ENCODE results near the gene TTBK2. TPM values are rescaled to one million over a fixed set of nuclear protein-coding genes. Genes with fewer than 3 reads are reported as not detected.

TTBK2 gene
- polyA plus RNA-seq, 1 donor (not counting 4 experiments of a cell fraction or from before 2014, with no cell fraction given): 7.3 TPM

DNA sequence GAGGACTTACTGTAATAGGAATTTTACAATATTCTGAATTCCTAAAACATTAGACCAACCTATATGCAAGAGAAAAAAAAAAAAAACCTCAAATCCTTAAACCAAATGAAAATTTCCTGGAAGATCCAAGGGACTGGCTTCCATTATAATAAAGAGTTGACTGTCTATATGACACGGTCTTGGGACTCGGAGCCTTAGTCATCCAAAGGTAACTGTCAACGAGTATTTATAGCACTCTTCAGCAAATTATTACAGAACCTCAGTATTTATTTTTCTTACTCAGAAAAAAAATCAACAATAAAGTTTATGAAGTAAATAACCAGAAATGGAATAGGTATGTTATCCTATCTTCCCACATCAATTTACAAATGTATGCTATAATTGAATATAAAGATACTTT is 66.0 kb downstream of the TTBK2 start:
- Histone ChIP-seq H3K27ac (ENCODE audit: control insufficient read depth, insufficient read depth, low read length) (no peak overlapping the region), H3K9ac (ENCODE audit: control insufficient read depth, extremely low read depth, insufficient read depth, low read length) (no peak overlapping the region), H3K27me3 (ENCODE audit: control insufficient read depth, extremely low read depth, insufficient read depth, low read length) (no peaks in the 10 kb centered on the region), H3K9me1 (ENCODE audit: control insufficient read depth, extremely low read depth, insufficient read depth, low read length) (no peaks in the 10 kb centered on the region), H3K4me2 (ENCODE audit: control insufficient read depth, extremely low read depth, insufficient read depth, low read depth, low read length) (no peak overlapping the region), H3K79me2 (ENCODE audit: control insufficient read depth, insufficient read depth, low read length) (peaks cover 6% of the 10 kb centered on the region), H3K4me3 (ENCODE audit: control insufficient read depth in 2 of 3, extremely low read depth in 1 of 3, insufficient read depth in 2 of 3, low read depth in 1 of 3, low read length in 3 of 3) (no peak overlapping the region), H3K9me3 (ENCODE audit: control insufficient read depth, low read depth, low read length) (no peaks in the 10 kb centered on the region), H4K20me1 (ENCODE audit: control insufficient read depth, extremely low read depth, insufficient read depth, low read length) (no peaks in the 10 kb centered on the region), H2AFZ (ENCODE audit: control insufficient read depth, low read length) (no peak overlapping the region), H3K36me3 (ENCODE audit: control insufficient read depth in 2 of 2, extremely low read depth in 1 of 2, insufficient read depth in 2 of 2, low read length in 2 of 2) (no peaks in the 10 kb centered on the region), H3K4me1 (ENCODE audit: control insufficient read depth, extremely low read depth, insufficient read depth, low read length) (peaks cover 16% of the 10 kb centered on the region)
- FAIRE-seq: no peak
- dilution Hi-C loops (cut with MboI; ENCODE audit: extremely low pct_ligation_motif_present, low sequenced_read_pairs): no loop called here
- TF ChIP-seq, protein P1, sequence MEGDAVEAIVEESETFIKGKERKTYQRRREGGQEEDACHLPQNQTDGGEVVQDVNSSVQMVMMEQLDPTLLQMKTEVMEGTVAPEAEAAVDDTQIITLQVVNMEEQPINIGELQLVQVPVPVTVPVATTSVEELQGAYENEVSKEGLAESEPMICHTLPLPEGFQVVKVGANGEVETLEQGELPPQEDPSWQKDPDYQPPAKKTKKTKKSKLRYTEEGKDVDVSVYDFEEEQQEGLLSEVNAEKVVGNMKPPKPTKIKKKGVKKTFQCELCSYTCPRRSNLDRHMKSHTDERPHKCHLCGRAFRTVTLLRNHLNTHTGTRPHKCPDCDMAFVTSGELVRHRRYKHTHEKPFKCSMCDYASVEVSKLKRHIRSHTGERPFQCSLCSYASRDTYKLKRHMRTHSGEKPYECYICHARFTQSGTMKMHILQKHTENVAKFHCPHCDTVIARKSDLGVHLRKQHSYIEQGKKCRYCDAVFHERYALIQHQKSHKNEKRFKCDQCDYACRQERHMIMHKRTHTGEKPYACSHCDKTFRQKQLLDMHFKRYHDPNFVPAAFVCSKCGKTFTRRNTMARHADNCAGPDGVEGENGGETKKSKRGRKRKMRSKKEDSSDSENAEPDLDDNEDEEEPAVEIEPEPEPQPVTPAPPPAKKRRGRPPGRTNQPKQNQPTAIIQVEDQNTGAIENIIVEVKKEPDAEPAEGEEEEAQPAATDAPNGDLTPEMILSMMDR (optimal IDR thresholded peaks at IDR 0.05 in 1 of 3, IDR thresholded peaks at IDR 0.05 in 1 of 3, conservative IDR thresholded peaks at IDR 0.05 in 1 of 3; ENCODE audit: extremely low read depth in 1 of 3, insufficient read depth in 2 of 3, low read length in 3 of 3): no peak
- TF ChIP-seq EZH2 (IDR thresholded peaks at IDR 0.05; ENCODE audit: low read length): no peak
- DNase-seq (ENCODE audit: low read depth, low spot score): no peak

DNA sequence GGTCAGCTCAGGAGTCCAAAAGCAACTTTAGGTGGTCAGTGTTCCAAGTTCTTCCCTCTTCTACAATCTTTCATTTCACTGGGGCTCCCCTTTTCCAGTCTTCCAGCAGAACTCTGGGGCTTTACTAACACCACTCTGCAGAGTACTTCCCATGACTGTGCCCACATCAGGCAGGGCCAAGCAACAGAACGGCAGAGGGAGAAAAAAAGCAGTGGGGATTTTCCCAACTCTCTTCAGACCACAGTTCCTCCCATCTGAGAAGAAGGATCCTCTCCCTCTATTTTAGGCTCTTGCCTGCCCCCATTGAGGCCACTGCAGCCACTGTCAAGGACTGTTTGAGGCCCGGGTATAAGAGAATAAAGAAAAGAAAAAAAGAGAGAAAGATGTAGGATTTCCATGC is 70.7 kb downstream of the TTBK2 start:
- TF ChIP-seq, protein P1 (optimal IDR thresholded peaks at IDR 0.05 in 1 of 3, IDR thresholded peaks at IDR 0.05 in 1 of 3, conservative IDR thresholded peaks at IDR 0.05 in 1 of 3; ENCODE audit: extremely low read depth in 1 of 3, insufficient read depth in 2 of 3, low read length in 3 of 3): no peak
- TF ChIP-seq EZH2 (IDR thresholded peaks at IDR 0.05; ENCODE audit: low read length): no peak
- Histone ChIP-seq H3K9me3 (ENCODE audit: control insufficient read depth, low read depth, low read length) (no peaks in the 10 kb centered on the region), H3K79me2 (ENCODE audit: control insufficient read depth, insufficient read depth, low read length) (no peaks in the 10 kb centered on the region), H3K4me3 (ENCODE audit: control insufficient read depth in 2 of 3, extremely low read depth in 1 of 3, insufficient read depth in 2 of 3, low read depth in 1 of 3, low read length in 3 of 3) (no peak overlapping the region), H3K9me1 (ENCODE audit: control insufficient read depth, extremely low read depth, insufficient read depth, low read length) (no peaks in the 10 kb centered on the region), H3K36me3 (ENCODE audit: control insufficient read depth in 2 of 2, extremely low read depth in 1 of 2, insufficient read depth in 2 of 2, low read length in 2 of 2) (no peaks in the 10 kb centered on the region), H3K27me3 (ENCODE audit: control insufficient read depth, extremely low read depth, insufficient read depth, low read length) (no peaks in the 10 kb centered on the region), H3K4me1 (ENCODE audit: control insufficient read depth, extremely low read depth, insufficient read depth, low read length) (no peaks in the 10 kb centered on the region), H2AFZ (ENCODE audit: control insufficient read depth, low read length) (no peak overlapping the region), H3K27ac (ENCODE audit: control insufficient read depth, insufficient read depth, low read length) (no peak overlapping the region), H3K4me2 (ENCODE audit: control insufficient read depth, extremely low read depth, insufficient read depth, low read depth, low read length) (no peak overlapping the region), H4K20me1 (ENCODE audit: control insufficient read depth, extremely low read depth, insufficient read depth, low read length) (no peaks in the 10 kb centered on the region), H3K9ac (ENCODE audit: control insufficient read depth, extremely low read depth, insufficient read depth, low read length) (no peak overlapping the region)
- DNase-seq (ENCODE audit: low read depth, low spot score): no peak
- FAIRE-seq: no peak
- dilution Hi-C loops (cut with MboI; ENCODE audit: extremely low pct_ligation_motif_present, low sequenced_read_pairs): no loop called here

Measured in keratinocyte (primary cell).